Suprapubic skin (tissue), 4 donors: ENCODE results near the gene ADAMTS17.

ENCODE experiments used
- POLR2A ChIP-seq, 2 donors: fragments of 450-650 bp; IDR thresholded peaks; one replicate each; pipeline ENCODE4 v1.6.1; 2017; ENCODE audit warnings: antibody characterized with exemption in 2 of 2, mild to moderate bottlenecking in 2 of 2, moderate library complexity in 2 of 2
- POLR2AphosphoS5 ChIP-seq, 3 donors: sonication (generic); formaldehyde crosslinking; IDR thresholded peaks; one replicate each; pipeline ENCODE4 v1.6.1; 2017; ENCODE audit warnings: antibody characterized with exemption in 3 of 3
- TF ChIP-seq, protein P1 (sequence below), 2 donors: fragments of 200-600 bp in 1 of 2; fragments of 450-650 bp in 1 of 2; sonication (generic) in 1 of 2; IDR thresholded peaks; one replicate each; pipeline ENCODE4 v1.5.1; 2016 to 2019; ENCODE audit warnings: antibody characterized with exemption in 2 of 2, mild to moderate bottlenecking in 1 of 2, moderate library complexity in 1 of 2

DNA sequence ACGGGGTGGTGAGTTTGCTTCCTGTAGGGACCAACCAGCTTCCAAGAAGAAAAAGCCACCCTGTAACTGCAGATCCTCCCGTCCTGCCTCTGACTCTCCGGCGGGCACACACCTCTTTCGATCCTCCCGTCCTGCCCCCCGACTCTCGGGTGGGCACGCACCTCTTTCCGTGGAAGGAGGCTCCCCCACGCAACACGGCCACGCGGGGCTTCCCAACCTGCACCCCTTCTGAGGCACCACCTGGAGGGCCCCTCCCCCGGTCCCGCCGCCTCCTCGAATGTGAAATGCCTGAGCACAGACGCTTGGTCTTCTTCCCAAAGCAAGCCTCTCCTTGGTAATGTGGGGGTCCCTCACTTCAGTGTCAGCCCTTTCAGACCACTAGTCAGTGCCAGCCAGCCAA lies 7.3 kb downstream of the ADAMTS17 start:
- no peak for TF ChIP-seq POLR2AphosphoS5 (IDR thresholded peaks at IDR 0.05)
- TF ChIP-seq POLR2A (IDR thresholded peaks at IDR 0.05), result no peak
- TF ChIP-seq, protein P1, sequence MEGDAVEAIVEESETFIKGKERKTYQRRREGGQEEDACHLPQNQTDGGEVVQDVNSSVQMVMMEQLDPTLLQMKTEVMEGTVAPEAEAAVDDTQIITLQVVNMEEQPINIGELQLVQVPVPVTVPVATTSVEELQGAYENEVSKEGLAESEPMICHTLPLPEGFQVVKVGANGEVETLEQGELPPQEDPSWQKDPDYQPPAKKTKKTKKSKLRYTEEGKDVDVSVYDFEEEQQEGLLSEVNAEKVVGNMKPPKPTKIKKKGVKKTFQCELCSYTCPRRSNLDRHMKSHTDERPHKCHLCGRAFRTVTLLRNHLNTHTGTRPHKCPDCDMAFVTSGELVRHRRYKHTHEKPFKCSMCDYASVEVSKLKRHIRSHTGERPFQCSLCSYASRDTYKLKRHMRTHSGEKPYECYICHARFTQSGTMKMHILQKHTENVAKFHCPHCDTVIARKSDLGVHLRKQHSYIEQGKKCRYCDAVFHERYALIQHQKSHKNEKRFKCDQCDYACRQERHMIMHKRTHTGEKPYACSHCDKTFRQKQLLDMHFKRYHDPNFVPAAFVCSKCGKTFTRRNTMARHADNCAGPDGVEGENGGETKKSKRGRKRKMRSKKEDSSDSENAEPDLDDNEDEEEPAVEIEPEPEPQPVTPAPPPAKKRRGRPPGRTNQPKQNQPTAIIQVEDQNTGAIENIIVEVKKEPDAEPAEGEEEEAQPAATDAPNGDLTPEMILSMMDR (IDR thresholded peaks at IDR 0.05), result no peak
